GM20431 (cell line): ENCODE measurements around the gene CNNM4.

Source experiments
- in situ Hi-C: fragments of 300-500 bp; cut with MseI, MboI; formaldehyde crosslinking; loops from one replicate; pipeline ENCODE4 v1.15.0; 2020; ENCODE audit warnings: low sequenced_read_pairs; ENCODE audit not compliant: unreplicated experiment

Gene CNNM4

DNA sequence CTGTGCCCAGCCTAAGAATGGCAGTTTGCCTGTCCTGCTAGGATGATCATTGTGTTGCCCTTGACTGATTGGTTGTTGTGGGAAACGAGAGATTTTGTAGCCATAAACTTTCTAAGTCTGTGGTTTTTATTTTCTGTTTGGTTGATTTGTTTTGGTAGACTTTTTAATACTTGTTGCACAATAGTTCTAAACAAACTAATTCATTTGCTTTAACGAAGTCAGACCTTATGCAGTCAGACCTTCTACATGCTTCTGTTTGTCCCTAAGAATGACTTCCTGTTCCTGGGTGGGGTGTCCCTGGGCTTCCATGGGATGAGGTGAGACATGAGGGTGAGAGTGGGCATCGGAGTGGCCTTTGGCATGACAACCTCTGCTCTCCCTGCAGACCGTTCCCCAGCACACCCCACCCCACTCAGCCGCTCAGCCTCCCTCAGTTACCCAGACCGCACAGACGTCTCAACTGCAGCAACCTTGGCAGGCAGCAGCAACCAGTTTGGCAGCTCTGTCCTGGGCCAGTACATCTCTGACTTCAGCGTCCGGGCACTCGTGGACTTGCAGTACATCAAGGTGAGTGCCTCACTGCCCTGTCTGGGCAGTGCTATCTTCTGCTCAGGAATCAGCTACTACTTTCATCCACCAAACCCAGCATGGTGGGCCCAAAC lies 47.6 kb downstream of the CNNM4 start:
- in situ Hi-C loops, result no loop called here

DNA sequence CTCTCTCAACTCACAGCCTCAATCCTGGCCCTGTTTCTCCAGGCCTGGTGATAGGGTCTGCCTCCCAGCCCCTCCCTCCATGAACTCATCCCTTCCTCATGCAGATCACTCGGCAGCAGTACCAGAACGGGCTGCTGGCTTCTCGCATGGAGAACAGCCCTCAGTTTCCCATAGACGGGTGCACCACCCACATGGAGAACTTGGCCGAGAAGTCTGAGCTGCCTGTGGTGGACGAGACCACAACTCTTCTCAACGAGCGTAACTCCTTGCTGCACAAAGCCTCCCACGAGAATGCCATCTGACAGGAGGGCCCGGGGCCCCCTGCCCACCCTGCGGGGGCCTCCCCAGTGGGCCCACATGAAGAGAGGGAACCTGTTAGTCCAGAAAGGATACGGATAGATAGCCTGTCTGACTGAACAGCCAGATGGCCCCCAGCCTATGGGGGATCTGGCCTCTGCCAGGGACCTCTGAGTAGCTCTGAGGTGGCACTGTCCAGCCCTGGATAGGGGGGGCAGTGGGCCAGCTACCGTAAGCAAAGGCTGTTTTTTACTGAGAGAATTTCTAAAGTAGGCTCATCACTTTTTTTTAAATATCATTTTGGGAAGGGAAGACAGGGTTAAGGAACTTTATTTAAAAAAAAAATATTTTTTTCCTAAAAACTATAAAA lies 48.6 kb downstream of the CNNM4 start:
- in situ Hi-C loops, result no loop called here

DNA sequence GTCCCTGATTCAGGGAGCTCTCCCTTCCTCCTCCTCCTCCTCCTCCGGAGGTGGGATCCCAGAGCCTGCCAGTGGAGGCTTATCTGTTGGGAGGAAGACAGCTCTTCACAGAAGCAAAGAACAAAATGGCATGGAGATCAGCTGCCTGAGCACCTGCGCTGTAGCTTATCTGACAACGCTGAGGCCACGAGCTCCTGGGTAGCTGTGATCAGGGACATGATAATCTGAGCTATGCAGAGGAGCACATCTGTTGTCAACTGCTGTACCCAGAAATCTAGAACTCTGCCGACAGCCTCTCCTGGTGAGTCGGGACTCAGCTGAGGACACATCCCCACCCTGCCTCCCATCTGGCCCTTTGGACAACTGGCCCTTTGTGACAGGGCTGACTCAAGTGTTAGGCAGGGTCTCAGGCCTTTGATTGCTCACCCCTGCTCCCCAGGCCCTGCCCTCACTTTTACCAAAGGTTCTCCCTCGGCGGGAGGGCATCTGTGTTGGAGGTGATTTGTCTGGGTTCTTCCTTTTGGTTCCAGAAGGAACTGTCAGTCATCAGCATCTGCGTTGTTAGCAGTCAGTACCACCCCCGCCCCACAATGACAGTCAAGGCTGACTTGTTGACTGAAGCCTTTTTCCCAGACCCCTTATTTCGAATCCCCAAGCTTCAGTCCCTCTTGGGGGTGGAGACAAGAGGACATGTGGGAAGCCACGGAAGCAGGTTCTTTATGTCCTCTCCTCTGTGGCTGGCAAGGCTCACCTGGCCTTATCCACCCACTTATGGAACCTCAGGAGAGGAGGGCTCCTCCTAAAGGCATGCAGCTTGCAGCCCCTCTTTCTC lies 49.5 kb downstream of the CNNM4 start:
- in situ Hi-C loops, result no loop called here

DNA sequence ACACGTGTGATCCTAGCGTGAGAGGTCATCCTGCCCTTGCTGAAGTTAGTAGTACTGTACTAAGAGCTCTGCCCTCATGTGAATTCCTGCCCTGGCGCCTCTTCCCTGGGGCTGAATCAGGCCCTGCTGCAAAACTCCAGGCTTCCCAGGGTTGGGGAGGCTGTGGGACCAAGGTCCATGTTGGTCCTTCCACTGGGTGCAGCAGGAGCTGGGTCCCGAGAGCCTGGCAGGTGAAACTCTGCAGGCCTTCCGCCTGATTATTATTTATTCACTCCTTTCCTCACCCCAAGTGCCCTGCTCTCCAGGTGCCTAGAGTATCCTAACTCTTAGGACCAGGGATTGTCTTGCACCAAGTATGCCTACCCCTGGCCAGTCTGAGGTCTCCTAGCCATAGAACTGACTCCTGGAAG lies 50.1 kb downstream of the CNNM4 start:
- in situ Hi-C loops, result no loop called here

DNA sequence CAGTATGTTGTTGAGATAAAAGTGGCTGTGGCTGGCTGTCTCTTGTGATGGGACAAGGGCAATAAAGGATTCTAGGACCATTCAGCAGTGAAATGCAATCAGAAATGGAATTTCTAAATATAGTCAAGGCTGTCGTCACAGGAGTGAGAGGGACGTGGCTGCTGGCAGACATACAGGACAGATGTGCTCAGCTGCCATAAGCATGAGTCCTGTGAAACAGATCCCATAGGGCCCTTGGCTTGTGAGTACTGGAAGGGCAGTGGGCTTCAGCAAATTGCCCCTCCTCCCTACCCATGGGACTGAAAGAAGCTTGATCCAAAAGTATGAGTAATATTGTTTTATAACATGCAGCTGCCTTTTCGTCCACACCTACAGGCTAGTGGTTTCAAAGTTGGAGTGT lies 51.2 kb downstream of the CNNM4 start:
- in situ Hi-C loops, result no loop called here

DNA sequence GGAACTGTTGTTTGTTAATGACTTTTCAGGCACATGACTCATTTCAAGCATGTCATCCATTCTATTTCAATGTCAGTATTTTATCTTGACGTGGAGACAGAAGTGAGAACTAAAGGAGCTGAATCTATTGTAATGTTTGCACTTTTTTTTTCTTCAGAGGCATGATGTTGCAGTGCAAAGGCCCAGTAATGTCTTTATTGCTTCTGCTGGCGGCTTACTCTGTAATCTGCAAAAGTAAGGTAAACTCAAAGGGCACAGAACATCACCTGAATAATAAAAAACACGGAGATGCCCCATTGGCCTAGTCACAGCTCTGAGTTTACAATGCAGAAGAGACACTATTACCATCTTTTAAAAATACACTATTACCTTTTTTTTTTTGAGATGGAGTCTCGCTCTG lies 53.0 kb downstream of the CNNM4 start:
- in situ Hi-C loops, result no loop called here

DNA sequence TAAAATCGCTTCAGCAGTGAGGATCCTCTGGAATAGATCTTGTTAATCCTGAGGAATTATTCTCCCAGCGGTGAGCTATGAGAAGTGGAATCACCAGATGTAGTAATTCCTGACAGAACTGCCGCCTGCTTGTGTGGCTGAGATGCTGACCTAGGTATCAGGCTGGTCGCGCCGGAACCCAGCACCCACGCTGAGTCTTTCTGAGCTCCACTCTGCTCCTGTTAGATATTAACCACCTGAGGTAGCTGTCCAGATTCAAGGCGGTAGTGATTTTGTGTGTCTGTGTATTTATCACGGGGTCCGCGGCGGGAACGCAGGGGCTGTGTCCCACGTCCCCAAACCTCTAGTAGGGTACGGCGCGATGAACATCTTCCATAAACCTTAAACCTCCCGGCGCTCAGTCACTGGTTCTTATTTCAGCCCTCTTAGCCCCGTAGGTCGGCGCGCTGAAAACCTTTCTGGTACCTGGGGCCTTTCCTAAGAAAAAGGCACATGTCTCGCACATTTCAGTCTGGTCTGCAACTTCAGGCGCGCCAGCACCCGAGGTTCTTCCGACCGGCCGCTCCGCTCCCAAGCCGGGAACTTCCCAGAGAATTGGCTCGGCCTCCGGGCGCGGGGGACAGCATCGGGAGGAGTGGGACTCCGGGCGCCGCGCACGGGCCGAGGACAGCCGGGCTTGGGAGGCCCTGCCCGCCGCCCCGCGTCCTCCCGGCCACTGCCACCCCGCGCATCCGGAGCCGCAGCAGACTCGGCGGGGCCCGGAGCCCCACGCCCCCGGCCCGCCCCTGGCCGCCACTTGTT lies 54.8 kb downstream of the CNNM4 start:
- in situ Hi-C loops, result no loop called here

DNA sequence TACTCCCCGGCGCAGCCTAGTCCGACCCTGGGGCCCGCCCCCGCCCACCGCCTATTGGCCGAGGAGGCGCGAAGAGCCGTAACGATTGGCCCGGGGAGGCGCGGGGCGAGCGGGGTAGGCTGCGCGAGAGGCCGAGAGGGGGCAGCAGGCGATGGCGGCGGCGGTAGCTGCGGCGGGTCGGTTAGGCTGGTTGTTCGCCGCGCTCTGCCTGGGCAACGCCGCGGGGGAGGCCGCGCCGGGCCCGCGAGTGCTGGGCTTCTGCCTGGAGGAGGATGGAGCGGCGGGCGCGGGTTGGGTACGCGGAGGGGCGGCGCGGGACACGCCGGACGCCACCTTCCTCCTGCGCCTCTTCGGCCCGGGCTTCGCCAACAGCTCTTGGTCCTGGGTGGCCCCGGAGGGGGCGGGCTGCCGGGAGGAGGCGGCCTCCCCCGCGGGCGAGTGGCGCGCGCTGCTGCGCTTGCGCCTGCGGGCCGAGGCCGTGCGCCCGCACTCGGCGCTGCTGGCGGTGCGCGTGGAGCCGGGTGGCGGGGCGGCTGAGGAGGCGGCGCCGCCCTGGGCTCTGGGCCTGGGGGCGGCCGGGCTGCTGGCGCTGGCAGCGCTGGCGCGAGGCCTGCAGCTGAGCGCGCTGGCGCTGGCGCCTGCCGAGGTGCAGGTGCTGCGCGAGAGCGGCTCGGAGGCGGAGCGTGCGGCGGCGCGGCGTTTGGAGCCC lies 55.6 kb downstream of the CNNM4 start, which contains the start of gene CNNM3:
Gene CNNM3 (plus strand): TSS at position 142 of the 709 bp plus-strand sequence. CDS start 10 bp downstream, at position 152.
- in situ Hi-C loops, result no loop called here

DNA sequence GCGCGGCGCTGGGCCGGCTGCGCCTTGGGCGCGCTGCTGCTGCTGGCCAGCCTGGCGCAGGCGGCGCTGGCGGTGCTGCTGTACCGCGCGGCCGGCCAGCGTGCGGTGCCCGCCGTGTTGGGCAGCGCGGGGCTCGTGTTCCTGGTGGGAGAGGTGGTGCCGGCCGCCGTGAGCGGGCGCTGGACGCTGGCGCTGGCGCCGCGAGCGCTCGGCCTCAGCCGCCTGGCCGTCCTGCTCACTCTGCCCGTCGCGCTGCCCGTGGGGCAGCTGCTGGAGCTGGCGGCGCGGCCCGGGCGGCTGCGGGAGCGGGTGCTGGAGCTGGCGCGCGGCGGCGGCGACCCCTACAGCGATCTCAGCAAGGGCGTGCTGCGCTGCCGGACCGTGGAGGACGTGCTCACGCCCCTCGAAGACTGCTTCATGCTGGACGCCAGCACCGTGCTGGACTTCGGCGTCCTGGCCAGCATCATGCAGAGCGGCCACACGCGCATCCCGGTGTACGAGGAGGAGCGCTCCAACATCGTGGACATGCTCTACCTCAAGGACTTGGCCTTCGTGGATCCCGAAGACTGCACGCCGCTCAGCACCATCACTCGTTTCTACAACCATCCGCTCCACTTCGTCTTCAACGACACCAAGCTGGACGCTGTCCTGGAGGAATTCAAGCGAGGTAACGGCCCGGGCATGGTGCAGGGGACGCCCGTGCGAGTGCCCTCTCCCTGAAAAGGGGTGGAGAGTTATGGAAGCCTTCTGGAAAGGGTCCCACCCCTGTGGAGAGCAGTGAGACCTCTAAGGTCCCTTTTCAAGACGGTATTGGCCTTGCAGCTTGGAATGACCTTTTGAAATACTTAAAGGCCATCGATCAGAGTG lies 56.4 kb downstream of the CNNM4 start:
- in situ Hi-C loops, result no loop called here

DNA sequence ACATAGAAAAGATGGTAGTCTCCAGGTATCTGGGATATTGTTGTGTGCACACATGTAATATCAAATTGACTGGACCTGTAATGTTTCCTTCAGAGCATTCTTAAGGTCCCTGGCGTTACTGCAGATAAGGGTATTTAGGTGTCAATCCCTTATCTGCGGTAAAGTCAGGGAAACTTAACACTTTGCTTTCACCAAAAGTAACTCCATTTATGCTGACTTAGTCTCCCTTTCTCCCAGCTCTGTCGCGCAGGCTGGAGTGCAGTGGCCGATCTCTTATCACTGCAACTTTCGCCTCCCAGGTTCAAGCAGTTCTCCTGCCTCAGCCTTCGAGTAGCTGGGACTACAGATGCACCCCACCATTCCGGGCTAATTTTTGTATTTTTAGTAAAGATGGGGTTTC lies 57.2 kb downstream of the CNNM4 start:
- in situ Hi-C loops, result no loop called here

DNA sequence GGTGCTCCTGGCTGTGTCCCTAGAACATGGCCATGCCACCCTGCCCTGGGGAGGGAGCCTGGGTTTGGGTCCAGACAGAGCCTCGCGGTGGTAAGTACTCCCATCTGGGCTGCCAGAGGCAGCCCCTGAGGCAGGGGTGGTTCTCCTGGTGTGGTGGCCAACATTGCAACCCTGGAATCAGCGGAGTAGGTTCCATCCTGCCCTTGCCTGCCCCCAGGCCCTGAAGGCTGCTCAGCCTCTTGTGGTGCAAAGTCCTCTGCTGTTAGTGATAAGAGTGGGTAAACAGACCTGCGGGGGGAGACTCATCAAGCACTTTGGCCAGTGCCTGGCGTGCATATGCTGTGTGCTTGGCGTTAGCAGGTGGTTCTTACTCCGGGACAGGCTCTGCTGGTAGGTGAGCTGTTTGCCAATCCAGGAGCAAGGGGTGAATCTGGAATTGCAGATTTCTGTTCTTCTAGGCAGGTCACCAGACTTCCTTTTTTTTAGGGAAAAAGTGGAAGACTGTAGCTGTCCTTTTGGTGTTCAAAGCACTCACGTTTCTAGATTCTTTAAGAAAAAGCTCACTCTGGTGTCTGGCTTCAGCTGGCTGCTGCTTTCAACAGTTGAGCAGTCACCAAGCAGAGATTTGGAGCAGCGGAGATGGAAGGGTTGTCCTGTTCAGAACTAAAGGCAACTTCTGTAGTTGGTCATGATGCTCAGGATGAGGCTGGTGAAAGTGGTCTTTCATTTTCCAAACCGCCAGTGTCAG lies 58.6 kb downstream of the CNNM4 start:
- in situ Hi-C loops, result no loop called here

DNA sequence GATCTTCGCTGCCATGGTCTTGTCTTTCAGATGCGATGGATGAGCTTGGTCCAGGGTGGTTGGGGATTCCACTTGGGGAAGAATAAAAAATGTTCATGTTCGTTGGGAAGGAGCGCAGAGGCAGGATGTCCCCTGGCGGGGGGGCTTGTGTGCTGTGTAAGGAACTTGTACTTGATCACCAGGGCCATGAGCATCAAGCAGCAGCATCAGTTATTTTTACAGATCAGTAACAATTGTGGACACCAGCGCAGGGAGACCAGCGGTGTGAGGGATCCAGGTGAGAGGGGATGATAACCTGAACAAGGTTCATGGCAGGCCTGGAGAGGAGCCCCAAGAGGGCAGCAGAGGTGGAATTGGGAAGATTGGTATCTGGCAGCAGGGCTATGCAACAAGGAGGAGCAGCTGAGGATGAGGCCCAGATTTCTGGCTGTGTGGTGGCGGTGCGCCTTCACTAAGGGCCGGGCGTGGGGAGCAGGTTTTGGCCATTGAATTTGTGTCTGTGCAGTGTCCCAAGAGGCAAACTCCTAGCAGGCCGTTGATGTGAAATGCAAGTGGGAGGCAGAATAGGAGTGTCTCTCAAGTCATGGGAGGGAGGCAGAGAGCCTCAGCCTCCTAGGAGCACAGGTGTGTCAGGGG lies 59.3 kb downstream of the CNNM4 start:
- in situ Hi-C loops, result no loop called here

DNA sequence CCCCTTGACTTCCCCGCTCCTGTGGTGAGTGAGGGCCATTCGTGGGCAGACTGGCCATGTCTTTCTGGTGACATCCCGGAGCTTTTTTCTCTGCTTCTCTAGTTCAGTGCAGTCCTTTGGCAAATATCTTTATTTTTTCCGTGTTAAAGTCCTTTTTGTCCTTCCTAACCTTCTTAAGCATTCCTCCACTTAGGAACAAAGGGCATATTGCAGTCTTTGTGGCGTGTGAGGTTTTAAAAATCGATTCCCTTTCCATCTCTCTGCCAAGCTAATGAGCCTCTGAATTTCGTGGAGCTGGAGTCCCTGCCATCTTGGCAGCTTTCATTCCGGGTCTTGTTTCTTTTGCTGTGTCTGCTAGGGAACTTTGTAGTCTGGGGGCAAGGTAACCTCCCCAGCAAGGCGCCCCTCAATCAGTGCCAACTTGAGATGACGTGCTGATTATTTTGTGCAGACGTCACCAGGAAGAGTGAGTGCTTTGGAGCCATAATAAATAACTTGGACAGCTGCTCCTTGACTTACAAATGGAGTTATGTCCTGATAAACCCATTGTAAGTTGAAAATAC lies 60.5 kb downstream of the CNNM4 start:
- in situ Hi-C loops, result no loop called here

DNA sequence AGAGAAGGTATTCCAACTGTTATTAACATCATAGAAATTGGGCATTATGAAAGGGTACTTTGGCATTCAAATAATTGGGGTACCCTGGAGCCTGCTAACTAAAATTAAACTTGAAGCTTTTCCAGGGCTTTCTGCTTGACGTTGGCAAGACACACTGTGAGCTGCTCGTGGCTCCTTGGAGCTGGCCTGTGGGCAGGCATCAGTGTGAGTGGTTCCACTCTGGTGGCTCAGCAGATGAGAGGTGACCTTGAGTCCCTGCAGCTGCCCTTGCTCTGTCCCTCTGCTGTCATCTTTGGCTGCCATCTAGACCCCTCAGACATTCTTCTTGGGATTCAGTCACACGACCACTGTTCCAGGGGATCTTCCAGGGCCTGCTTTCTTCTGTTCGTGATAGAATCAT lies 62.1 kb downstream of the CNNM4 start:
- in situ Hi-C loops, result no loop called here

DNA sequence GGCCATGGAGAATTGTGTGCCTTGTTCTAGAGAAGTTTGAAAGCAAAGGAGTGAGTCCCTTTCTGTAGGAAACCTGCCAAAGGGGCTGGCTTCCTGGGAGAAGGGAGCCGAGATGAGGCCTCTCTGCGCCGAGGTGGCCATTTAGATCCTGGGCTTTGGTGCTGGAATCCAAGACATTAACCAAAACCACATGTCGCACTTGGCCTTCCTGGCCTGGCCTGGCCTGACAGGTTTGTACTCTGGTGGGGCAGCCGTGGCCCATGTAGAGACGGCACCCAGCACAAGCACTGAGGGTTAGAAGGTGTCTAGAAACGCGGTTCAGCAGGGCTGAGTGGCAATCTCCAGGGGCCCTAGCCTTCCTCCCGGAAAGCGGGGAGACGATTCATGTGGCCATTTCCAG lies 62.5 kb downstream of the CNNM4 start:
- in situ Hi-C loops, result no loop called here

DNA sequence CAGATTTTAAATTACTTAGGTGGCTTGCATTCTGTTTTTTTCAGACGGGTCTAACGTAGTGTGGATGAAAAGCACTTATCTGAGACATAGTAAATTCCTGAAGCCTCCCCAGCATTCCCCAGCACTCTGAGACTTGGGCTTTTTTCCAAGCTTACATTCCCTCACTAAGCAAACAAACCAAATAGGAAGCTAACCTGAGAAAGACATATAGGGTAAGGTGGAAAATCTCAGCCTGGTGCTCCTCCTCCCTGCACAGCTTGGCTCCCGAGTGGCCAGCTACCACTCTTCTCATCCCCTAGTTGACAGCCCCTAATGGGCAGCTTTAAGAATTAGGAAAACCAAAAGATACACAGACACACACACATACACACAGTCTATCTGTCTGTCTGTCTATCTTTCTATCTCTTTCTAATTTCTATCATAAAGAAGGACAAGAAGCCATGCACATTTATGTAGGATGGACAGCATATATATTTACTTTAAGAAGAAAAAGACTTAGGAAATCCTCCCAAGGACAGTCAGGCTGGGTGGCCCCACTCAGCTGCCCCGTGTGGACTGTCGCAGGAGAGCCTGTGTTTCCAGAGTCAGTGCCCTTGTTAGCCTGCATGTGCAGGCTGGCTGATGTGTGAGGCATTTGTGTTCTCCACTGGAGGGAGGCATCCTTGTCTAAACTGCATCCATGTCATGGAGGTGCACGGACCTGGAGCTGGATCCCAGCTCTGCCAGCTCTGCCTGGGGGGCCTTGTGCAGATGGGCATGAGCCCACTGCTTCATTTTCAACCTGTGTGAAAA lies 63.6 kb downstream of the CNNM4 start:
- in situ Hi-C loops, result no loop called here

DNA sequence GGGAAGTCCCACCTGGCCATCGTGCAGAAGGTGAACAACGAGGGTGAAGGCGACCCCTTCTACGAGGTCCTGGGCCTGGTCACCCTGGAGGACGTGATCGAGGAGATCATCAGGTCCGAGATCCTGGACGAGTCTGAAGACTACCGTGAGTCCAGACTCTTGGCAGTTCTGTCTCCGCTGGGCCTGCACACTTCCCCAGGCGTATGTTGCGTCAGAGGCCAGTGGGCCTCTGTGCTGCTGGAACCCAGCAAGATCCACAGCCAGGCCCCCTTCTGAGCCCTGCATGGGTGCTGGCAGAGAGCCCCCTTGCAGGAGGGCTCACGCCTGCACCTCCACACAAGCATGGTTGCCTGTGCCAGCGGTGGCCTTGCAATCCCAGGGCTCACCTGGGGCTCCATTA lies 64.4 kb downstream of the CNNM4 start:
- in situ Hi-C loops, result no loop called here
